Measurements from ENCODE around the gene CNTN4. TPM values are rescaled to one million over a fixed set of nuclear protein-coding genes. Genes with fewer than 3 reads are reported as not detected.

The CNTN4 gene
- total and polyA plus RNA-seq, 4 donors = 29.2 to 88.0 (median 36.1) TPM

DNA sequence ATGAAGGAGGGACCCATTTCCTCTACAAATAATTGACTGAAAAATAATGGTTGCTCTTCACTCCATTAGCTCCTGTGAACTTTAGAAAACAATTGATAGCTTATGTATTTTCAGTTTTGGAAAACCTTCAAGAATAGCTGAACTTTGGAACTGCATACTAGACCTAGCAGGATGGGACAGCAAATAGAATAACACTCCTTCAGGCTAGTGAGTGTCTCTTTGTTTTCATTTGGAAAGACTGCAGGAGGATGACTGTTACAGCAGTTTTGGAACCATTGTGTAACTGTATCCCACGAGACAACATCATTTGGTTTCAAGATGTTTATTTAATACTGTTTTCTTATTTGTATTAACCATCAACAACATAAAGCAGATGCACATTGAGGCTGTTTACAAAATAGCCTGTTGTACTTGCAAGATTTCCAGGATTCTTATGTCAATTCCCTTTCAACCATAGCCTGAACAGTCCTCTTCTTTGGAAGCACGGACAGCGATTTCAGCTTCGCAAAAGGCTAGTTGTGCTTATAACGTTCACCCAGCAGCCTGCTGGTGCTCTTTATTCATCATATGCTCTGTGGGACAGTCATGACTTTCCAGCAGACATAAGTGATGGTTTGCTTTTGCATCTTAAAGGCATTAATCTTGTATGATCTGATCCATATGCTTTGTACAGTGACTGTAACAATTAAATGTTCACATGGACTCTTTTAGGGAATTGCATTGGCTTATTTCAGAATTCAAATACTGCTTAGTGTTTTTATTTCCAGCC, 676.0 kb downstream of the CNTN4 start:
- peak in 2 of 6 donors; percentile 15 to 28 for DNase-seq (ENCODE audit: low read depth in 4 of 6, low spot score in 6 of 6)
- Histone ChIP-seq H3K4me3 (ENCODE audit: low read depth, low read length) (no peak overlapping the region), H3K27ac (ENCODE audit: low read depth, low read length) (no peak overlapping the region), H3K27me3 (ENCODE audit: control insufficient read depth, insufficient read depth, low read length) (no peaks in the 10 kb centered on the region), H3K4me1 (ENCODE audit: control insufficient read depth, insufficient read depth, low read length) (no peaks in the 10 kb centered on the region), H3K9me3 (ENCODE audit: control insufficient read depth, insufficient read depth, low read length) (no peaks in the 10 kb centered on the region), H3K36me3 (ENCODE audit: control insufficient read depth, insufficient read depth, low read length) (no peaks in the 10 kb centered on the region)
- WGBS (ENCODE audit: insufficient coverage) = 63% methylated on average over 4 of the region's 5 CpGs

- WGBS (ENCODE audit: insufficient coverage) = no CpG with 5 or more reads among the region's 2 CpGs
- no peaks in the 10 kb centered on the region for H3K27me3 ChIP-seq (ENCODE audit: control insufficient read depth, insufficient read depth, low read length)
- no peak overlapping the region for H3K27ac ChIP-seq (ENCODE audit: low read depth, low read length)
- H3K9me3 ChIP-seq (ENCODE audit: control insufficient read depth, insufficient read depth, low read length) = no peaks in the 10 kb centered on the region
- no peaks in the 10 kb centered on the region for H3K36me3 ChIP-seq (ENCODE audit: control insufficient read depth, insufficient read depth, low read length)
- H3K4me1 ChIP-seq (ENCODE audit: control insufficient read depth, insufficient read depth, low read length) = no peaks in the 10 kb centered on the region
- no peak for DNase-seq (ENCODE audit: low read depth in 4 of 6, low spot score in 6 of 6)
- H3K4me3 ChIP-seq (ENCODE audit: low read depth, low read length) = no peak overlapping the region
Observed at GRCh38 chr3:2783261-2783660, 684.6 kb downstream of the CNTN4 start.

DNA sequence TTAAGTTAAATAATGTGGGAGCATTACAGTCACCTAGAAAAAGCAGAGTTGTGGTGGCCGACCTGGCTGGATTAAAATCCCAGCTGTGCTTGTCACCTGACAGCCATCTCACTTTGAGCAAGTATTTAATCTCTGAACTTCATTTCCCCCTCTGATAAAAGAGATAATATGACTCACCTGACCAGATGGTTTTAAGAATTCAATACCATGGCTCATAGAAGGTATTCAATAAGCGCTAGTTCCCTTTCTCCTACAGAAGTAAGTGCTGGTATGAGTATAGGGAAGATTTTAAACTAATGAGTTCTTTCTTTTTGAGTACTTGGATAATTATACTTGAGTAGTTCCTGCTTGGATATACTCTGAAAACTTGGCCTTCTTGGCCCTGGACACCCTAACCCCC, 686.0 kb downstream of the CNTN4 start:
- no peaks in the 10 kb centered on the region for H3K36me3 ChIP-seq (ENCODE audit: control insufficient read depth, insufficient read depth, low read length)
- no peaks in the 10 kb centered on the region for H3K9me3 ChIP-seq (ENCODE audit: control insufficient read depth, insufficient read depth, low read length)
- WGBS (ENCODE audit: insufficient coverage) = no CpG with 5 or more reads among the region's 2 CpGs
- H3K4me3 ChIP-seq (ENCODE audit: low read depth, low read length) = no peak overlapping the region
- no peak overlapping the region for H3K27ac ChIP-seq (ENCODE audit: low read depth, low read length)
- H3K4me1 ChIP-seq (ENCODE audit: control insufficient read depth, insufficient read depth, low read length) = no peaks in the 10 kb centered on the region
- no peak for DNase-seq (ENCODE audit: low read depth in 4 of 6, low spot score in 6 of 6)
- no peaks in the 10 kb centered on the region for H3K27me3 ChIP-seq (ENCODE audit: control insufficient read depth, insufficient read depth, low read length)

DNA sequence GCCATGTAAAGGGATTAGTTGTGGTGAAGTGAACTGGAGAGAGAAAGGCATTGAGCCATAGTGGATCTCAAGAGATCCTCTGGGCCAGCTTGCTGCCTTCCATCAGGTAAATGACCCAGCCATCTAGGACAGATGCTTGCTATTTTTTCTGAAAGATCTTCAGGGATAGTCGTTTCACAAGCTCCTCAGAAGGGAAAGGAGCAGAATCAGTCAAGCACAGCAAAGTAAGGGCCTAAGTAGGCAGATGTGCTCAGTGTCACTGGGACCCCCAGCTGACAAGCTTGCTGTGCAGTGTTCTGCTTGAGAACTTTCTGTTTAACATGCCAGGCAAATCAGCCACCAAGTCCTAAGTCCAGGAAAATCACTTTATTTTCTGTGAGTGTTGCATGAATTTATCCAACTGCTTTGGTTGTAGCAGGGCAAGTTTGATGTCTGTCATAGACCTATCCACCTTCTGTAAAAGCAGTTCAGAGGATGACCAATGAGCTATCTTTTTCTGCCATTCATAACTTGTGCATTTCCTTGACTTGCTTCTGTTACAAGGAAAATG, 691.7 kb downstream of the CNTN4 start:
- peak in 1 of 6 donors; percentile 52 for DNase-seq (ENCODE audit: low read depth in 4 of 6, low spot score in 6 of 6)
- no peaks in the 10 kb centered on the region for H3K9me3 ChIP-seq (ENCODE audit: control insufficient read depth, insufficient read depth, low read length)
- WGBS (ENCODE audit: insufficient coverage) = 25% methylated on average over 1 of the region's 1 CpG

DNA sequence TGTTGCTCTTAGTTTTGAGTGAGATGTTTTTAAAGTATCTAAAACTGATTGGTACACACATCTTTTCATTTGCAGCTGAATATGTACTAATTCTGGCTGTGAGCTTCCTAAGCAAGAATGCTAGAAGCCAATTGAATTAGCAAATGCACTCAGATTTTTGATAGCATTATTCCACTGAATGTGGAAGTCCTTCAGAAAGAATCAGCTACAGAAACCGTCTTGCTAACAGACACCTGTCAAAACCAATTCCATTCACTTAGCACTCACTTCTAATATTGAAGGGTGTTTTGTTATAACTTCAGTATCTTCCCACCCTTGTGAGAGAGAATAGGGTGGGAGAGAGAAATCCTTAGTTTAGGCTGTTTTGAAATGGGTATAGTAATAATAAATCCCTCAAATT, 693.8 kb downstream of the CNTN4 start:
- no peaks in the 10 kb centered on the region for H3K27me3 ChIP-seq (ENCODE audit: control insufficient read depth, insufficient read depth, low read length)
- DNase-seq (ENCODE audit: low read depth in 4 of 6, low spot score in 6 of 6) = no peak
- WGBS (ENCODE audit: insufficient coverage) = no CpG with 5 or more reads among the region's 1 CpG
- no peaks in the 10 kb centered on the region for H3K4me1 ChIP-seq (ENCODE audit: control insufficient read depth, insufficient read depth, low read length)
- H3K27ac ChIP-seq (ENCODE audit: low read depth, low read length) = no peak overlapping the region
- no peak overlapping the region for H3K4me3 ChIP-seq (ENCODE audit: low read depth, low read length)
- H3K9me3 ChIP-seq (ENCODE audit: control insufficient read depth, insufficient read depth, low read length) = no peaks in the 10 kb centered on the region
- no peaks in the 10 kb centered on the region for H3K36me3 ChIP-seq (ENCODE audit: control insufficient read depth, insufficient read depth, low read length)

More for the DNA sequence above, 691.7 kb downstream of the CNTN4 start:
- no peak overlapping the region for H3K4me3 ChIP-seq (ENCODE audit: low read depth, low read length)
- H3K4me1 ChIP-seq (ENCODE audit: control insufficient read depth, insufficient read depth, low read length) = no peaks in the 10 kb centered on the region
- no peak overlapping the region for H3K27ac ChIP-seq (ENCODE audit: low read depth, low read length)
- H3K27me3 ChIP-seq (ENCODE audit: control insufficient read depth, insufficient read depth, low read length) = no peaks in the 10 kb centered on the region
- H3K36me3 ChIP-seq (ENCODE audit: control insufficient read depth, insufficient read depth, low read length) = no peaks in the 10 kb centered on the region

DNA sequence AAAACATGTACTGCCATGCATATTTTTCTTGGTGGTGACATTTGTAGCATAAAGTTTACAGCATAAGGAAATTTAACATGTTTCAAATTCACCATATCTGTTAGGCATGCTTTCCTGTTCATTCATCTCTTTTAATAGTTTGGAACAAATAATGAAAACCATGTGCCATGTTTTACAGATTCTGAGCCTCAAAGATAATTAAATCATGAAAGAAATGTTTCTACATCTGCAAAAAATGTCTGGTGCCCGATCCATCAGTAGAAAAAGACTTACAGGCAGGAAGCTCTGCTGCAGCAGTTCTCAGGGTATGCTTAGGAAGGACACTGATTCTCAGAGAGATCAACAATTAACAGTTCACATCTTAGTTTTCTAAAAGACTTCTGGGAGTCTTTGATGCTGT, 695.3 kb downstream of the CNTN4 start:
- DNase-seq (ENCODE audit: low read depth in 4 of 6, low spot score in 6 of 6) = no peak
- H3K27me3 ChIP-seq (ENCODE audit: control insufficient read depth, insufficient read depth, low read length) = no peaks in the 10 kb centered on the region
- H3K4me3 ChIP-seq (ENCODE audit: low read depth, low read length) = no peak overlapping the region
- no peaks in the 10 kb centered on the region for H3K9me3 ChIP-seq (ENCODE audit: control insufficient read depth, insufficient read depth, low read length)
- H3K4me1 ChIP-seq (ENCODE audit: control insufficient read depth, insufficient read depth, low read length) = no peaks in the 10 kb centered on the region
- H3K27ac ChIP-seq (ENCODE audit: low read depth, low read length) = no peak overlapping the region
- no CpG with 5 or more reads among the region's 1 CpG for WGBS (ENCODE audit: insufficient coverage)
- no peaks in the 10 kb centered on the region for H3K36me3 ChIP-seq (ENCODE audit: control insufficient read depth, insufficient read depth, low read length)

GRCh38 chr3:2802429-2802828, 703.8 kb downstream of the CNTN4 start:
- H3K27ac ChIP-seq (ENCODE audit: low read depth, low read length) = no peak overlapping the region
- WGBS (ENCODE audit: insufficient coverage) = no CpG with 5 or more reads among the region's 7 CpGs
- no peaks in the 10 kb centered on the region for H3K27me3 ChIP-seq (ENCODE audit: control insufficient read depth, insufficient read depth, low read length)
- no peaks in the 10 kb centered on the region for H3K36me3 ChIP-seq (ENCODE audit: control insufficient read depth, insufficient read depth, low read length)
- H3K4me3 ChIP-seq (ENCODE audit: low read depth, low read length) = no peak overlapping the region
- no peaks in the 10 kb centered on the region for H3K4me1 ChIP-seq (ENCODE audit: control insufficient read depth, insufficient read depth, low read length)
- no peaks in the 10 kb centered on the region for H3K9me3 ChIP-seq (ENCODE audit: control insufficient read depth, insufficient read depth, low read length)
- no peak for DNase-seq (ENCODE audit: low read depth in 4 of 6, low spot score in 6 of 6)

- Histone ChIP-seq H3K27me3 (ENCODE audit: control insufficient read depth, insufficient read depth, low read length) (no peaks in the 10 kb centered on the region), H3K4me1 (ENCODE audit: control insufficient read depth, insufficient read depth, low read length) (no peaks in the 10 kb centered on the region), H3K36me3 (ENCODE audit: control insufficient read depth, insufficient read depth, low read length) (no peaks in the 10 kb centered on the region), H3K9me3 (ENCODE audit: control insufficient read depth, insufficient read depth, low read length) (no peaks in the 10 kb centered on the region), H3K27ac (ENCODE audit: low read depth, low read length) (no peak overlapping the region), H3K4me3 (ENCODE audit: low read depth, low read length) (no peak overlapping the region)
- no CpG with 5 or more reads among the region's 1 CpG for WGBS (ENCODE audit: insufficient coverage)
- DNase-seq (ENCODE audit: low read depth in 4 of 6, low spot score in 6 of 6) = no peak
Observed at GRCh38 chr3:2807514-2807913, 708.8 kb downstream of the CNTN4 start.

DNA sequence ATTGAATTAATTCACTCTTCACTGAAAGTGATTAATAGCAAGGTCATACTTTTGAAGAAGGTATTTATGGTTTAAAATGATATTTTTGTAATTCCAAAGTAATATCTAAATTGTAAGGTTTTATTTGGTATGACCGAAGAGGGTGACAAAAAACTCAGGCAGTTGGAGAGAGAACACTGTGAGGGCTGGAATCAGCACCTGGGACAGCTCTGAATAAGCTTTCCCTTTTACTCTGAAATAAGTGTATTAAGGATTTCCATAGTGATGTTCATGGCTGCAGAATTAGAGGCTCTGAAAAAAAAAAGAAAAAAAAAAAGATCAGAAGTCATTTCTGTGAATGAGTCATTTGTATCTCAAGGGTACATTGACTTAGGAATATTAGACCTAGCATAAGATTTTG, 712.1 kb downstream of the CNTN4 start:
- Histone ChIP-seq H3K36me3 (ENCODE audit: control insufficient read depth, insufficient read depth, low read length) (no peaks in the 10 kb centered on the region), H3K4me1 (ENCODE audit: control insufficient read depth, insufficient read depth, low read length) (no peaks in the 10 kb centered on the region), H3K27me3 (ENCODE audit: control insufficient read depth, insufficient read depth, low read length) (no peaks in the 10 kb centered on the region), H3K4me3 (ENCODE audit: low read depth, low read length) (no peak overlapping the region), H3K27ac (ENCODE audit: low read depth, low read length) (no peak overlapping the region), H3K9me3 (ENCODE audit: control insufficient read depth, insufficient read depth, low read length) (no peaks in the 10 kb centered on the region)
- no CpG with 5 or more reads among the region's 1 CpG for WGBS (ENCODE audit: insufficient coverage)
- DNase-seq (ENCODE audit: low read depth in 4 of 6, low spot score in 6 of 6) = no peak

DNA sequence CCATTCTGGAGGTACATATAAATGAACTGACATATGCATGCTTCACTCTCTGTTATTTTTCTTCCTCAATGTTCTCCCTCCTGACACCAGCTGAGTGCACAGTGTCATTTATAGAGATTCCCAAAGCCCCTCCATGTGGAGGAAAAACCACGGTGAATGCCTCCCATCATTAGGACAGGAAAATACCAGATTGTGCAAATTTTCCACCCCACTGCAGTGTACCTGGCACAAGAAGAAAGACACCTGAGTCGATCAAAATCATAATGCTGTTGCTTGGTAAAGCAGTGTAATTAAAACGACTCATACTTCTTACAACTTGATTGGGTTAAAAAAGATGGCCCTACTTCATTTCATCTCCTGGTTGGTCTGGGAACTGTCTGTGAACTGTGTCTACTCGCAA, 720.9 kb downstream of the CNTN4 start:
- Histone ChIP-seq H3K9me3 (ENCODE audit: control insufficient read depth, insufficient read depth, low read length) (no peaks in the 10 kb centered on the region), H3K27ac (ENCODE audit: low read depth, low read length) (no peak overlapping the region), H3K4me1 (ENCODE audit: control insufficient read depth, insufficient read depth, low read length) (no peaks in the 10 kb centered on the region), H3K27me3 (ENCODE audit: control insufficient read depth, insufficient read depth, low read length) (no peaks in the 10 kb centered on the region), H3K36me3 (ENCODE audit: control insufficient read depth, insufficient read depth, low read length) (no peaks in the 10 kb centered on the region), H3K4me3 (ENCODE audit: low read depth, low read length) (no peak overlapping the region)
- WGBS (ENCODE audit: insufficient coverage) = 100% methylated on average over 1 of the region's 4 CpGs
- no peak for DNase-seq (ENCODE audit: low read depth in 4 of 6, low spot score in 6 of 6)
